ENCODE data around the gene STK17B. TPM values are rescaled to one million over a fixed set of nuclear protein-coding genes. Genes with fewer than 3 reads are reported as not detected.

The STK17B gene
- total and polyA plus RNA-seq, 10 of the 15 experiments (the other 5 are each of a cell fraction or from before 2014, with no cell fraction given) = 21.2 to 108 (median 53.7) TPM

GRCh38 chr2:196200557-196200956, 29.2 kb upstream of the STK17B start (continued):
- TF ChIP-seq ZNF24 (IDR thresholded peaks at IDR 0.05) (0 out of 2 replicates have a peak, but pooled peaks have one; percentile 5), MTA2 (IDR thresholded peaks at IDR 0.05; ENCODE audit: low read depth) (peak; percentile 70), KLF5 (IDR thresholded peaks at IDR 0.05; ENCODE audit: partially characterized antibody) (no peak), ZNF217 (IDR thresholded peaks at IDR 0.05) (peak; percentile 26; the same call in 1 of the 2 replicates), HSF1 (IDR thresholded peaks at IDR 0.05; ENCODE audit: low read depth, low read length) (no peak), SMC3 (IDR thresholded peaks at IDR 0.05; ENCODE audit: borderline replicate concordance, low read length) (no peak; the same call in 1 of the 2 replicates), TBL1XR1 (IDR thresholded peaks at IDR 0.05; ENCODE audit: low read depth, low read length) (peak; percentile 82), TCF7 (IDR thresholded peaks at IDR 0.05; ENCODE audit: borderline replicate concordance) (no peak), CREM (IDR thresholded peaks at IDR 0.05; ENCODE audit: low read depth) (peak; percentile 54; the same call in 1 of the 2 replicates), WRNIP1 (IDR thresholded peaks at IDR 0.05; ENCODE audit: borderline replicate concordance, low read depth, low read length) (no peak), ETV6 (conservative IDR thresholded peaks at IDR 0.05 in 1 of 2, IDR thresholded peaks at IDR 0.05 in 1 of 2; ENCODE audit: borderline replicate concordance in 1 of 2, low read depth in 1 of 2) (peak in 1 of 2 experiments; percentile 98; a peak in 2 of 4 replicates), NR2C2 (IDR thresholded peaks at IDR 0.05; ENCODE audit: borderline replicate concordance, control insufficient read depth, insufficient read length, low read depth) (no peak), SREBF1 (IDR thresholded peaks at IDR 0.05; ENCODE audit: low read length) (no peak), ZZZ3 (IDR thresholded peaks at IDR 0.05; ENCODE audit: control insufficient read depth, insufficient read length, low read depth) (no peak), DPF2 (IDR thresholded peaks at IDR 0.05) (peak; percentile 89), EP300 (IDR thresholded peaks at IDR 0.05; ENCODE audit: borderline replicate concordance in 1 of 2, control insufficient read depth in 1 of 2, low read depth in 2 of 2, low read length in 2 of 2) (peak; percentile 64 to 65), ATF3 (IDR thresholded peaks at IDR 0.05; ENCODE audit: borderline replicate concordance, extremely low read depth, low read depth, low read length) (no peak), SPI1 (IDR thresholded peaks at IDR 0.05; ENCODE audit: borderline replicate concordance, insufficient read depth, low read depth, low read length) (peak; percentile 12; the same call in 1 of the 2 replicates), PKNOX1 (IDR thresholded peaks at IDR 0.05) (no peak), ZBTB33 (IDR thresholded peaks at IDR 0.05) (no peak), MEF2B (IDR thresholded peaks at IDR 0.05; ENCODE audit: partially characterized antibody, poor library complexity, severe bottlenecking) (no peak), SMAD5 (IDR thresholded peaks at IDR 0.05; ENCODE audit: low read depth) (no peak), TCF12 (IDR thresholded peaks at IDR 0.05; ENCODE audit: low read depth, low read length) (no peak), POLR2AphosphoS2 (IDR thresholded peaks at IDR 0.05; ENCODE audit: low read depth, low read length) (no peak), MAX (IDR thresholded peaks at IDR 0.05; ENCODE audit: low read depth, low read length) (no peak), MEF2A (IDR thresholded peaks at IDR 0.05; ENCODE audit: insufficient read depth, low read depth, low read length) (no peak), RUNX3 (IDR thresholded peaks at IDR 0.05; ENCODE audit: low read length) (peak; percentile 87), FOXM1 (IDR thresholded peaks at IDR 0.05; ENCODE audit: low read depth, low read length) (peak; percentile 88)

Data from GM12878 (cell line).